H1 (cell line): Measurements from ENCODE around the gene PTH1R. TPM values are rescaled to one million over a fixed set of nuclear protein-coding genes. Genes with fewer than 3 reads are reported as not detected.
A peak's percentile ranks its signal among the peaks of the same experiment; 100 is the strongest.

Experiments used
- CTCF ChIA-PET: fragments of 300-600 bp; sonication (Branson Sonifier 250); formaldehyde crosslinking; loops from one replicate; lab custom pipeline; 2021; ENCODE audit not compliant: partially characterized antibody; lab: Charles Lee
- POLR2A ChIA-PET: fragments of 300-600 bp; sonication (Branson Sonifier 250); formaldehyde crosslinking; loops from one replicate; lab custom pipeline; 2021; ENCODE audit warnings: inconsistent platforms; ENCODE audit not compliant: partially characterized antibody; lab: Charles Lee
- DNase-seq, 2 experiments: peaks; one replicate each; pipeline versions ENCODE4 v3.0.0 to v3.0.0-alpha.2; 2010 to 2022; ENCODE audit warnings: low spot score in 2 of 2, low read depth in 1 of 2, mixed read lengths in 1 of 2
- FAIRE-seq: peaks from 2 replicates; lab custom pipeline; 2011; peaks lifted over from hg19 to GRCh38; lab: Jason Lieb, UNC
- H2AFZ ChIP-seq: 2 replicates; pipeline ENCODE4 v1.8.1; 2012; ENCODE audit warnings: low read length, inconsistent platforms
- H2AK5ac ChIP-seq: 2 replicates; pipeline ENCODE4 v1.6.1; 2013; ENCODE audit warnings: low read depth, low read length
- H2BK120ac ChIP-seq: replicated peaks from 2 replicates; pipeline ENCODE3; 2013; ENCODE audit warnings: low read depth, low read length, inconsistent platforms
- H2BK12ac ChIP-seq: 2 replicates; pipeline ENCODE4 v1.6.1; 2013; ENCODE audit warnings: low read depth, low read length
- H2BK15ac ChIP-seq: 2 replicates; pipeline ENCODE4 v1.6.1; 2013; ENCODE audit warnings: low read length
- H2BK20ac ChIP-seq: 2 replicates; pipeline ENCODE4 v1.6.1; 2013; ENCODE audit warnings: low read length
- H2BK5ac ChIP-seq: 2 replicates; pipeline ENCODE4 v1.6.1; 2013; ENCODE audit warnings: low read depth, low read length
- H3K14ac ChIP-seq: 2 replicates; pipeline ENCODE4 v1.6.1; 2013; ENCODE audit warnings: inconsistent platforms; ENCODE audit not compliant: insufficient read length
- H3K18ac ChIP-seq: 2 replicates; pipeline ENCODE4 v1.6.1; 2013; ENCODE audit warnings: low read length; ENCODE audit errors: extremely low read depth
- H3K23ac ChIP-seq: 2 replicates; pipeline ENCODE4 v1.6.1; 2013; ENCODE audit warnings: inconsistent platforms; ENCODE audit not compliant: insufficient read length
- H3K23me2 ChIP-seq: 2 replicates; pipeline ENCODE4 v1.6.1; 2013; ENCODE audit warnings: low read depth, low read length
- H3K27ac ChIP-seq: 2 replicates; pipeline ENCODE4 v1.6.1; 2011; ENCODE audit warnings: low read depth, low read length, inconsistent platforms
- H3K27me3 ChIP-seq, 4 experiments: replicated peaks in 1 of 4; 1 replicate in 1 of 4; 2 replicates in 3 of 4; pipeline versions ENCODE4 v1.6.1 to v1.8.1; 2011 to 2013; ENCODE audit warnings: low read length in 3 of 4, mild to moderate bottlenecking in 3 of 4, inconsistent platforms in 2 of 4, mixed read lengths in 2 of 4, moderate library complexity in 1 of 4; ENCODE audit not compliant: control insufficient read depth in 3 of 4, insufficient read depth in 3 of 4; ENCODE audit errors: extremely low read depth in 1 of 4
- H3K36me3 ChIP-seq, 4 experiments: 2 replicates each; pipeline versions ENCODE4 v1.6.1 to v1.8.1; 2011 to 2013; ENCODE audit warnings: mild to moderate bottlenecking in 4 of 4, low read length in 3 of 4, moderate library complexity in 2 of 4, control low read depth in 1 of 4, inconsistent platforms in 1 of 4; ENCODE audit not compliant: insufficient read depth in 4 of 4, control insufficient read depth in 2 of 4
- H3K4ac ChIP-seq: replicated peaks from 2 replicates; pipeline ENCODE3; 2013; ENCODE audit warnings: low read length, low read depth, mixed read lengths, inconsistent platforms; ENCODE audit not compliant: insufficient read length
- H3K4me1 ChIP-seq, 4 experiments: replicated peaks in 1 of 4; 1 replicate in 1 of 4; 2 replicates in 3 of 4; pipeline versions ENCODE4 v1.6.1 to v1.8.1; 2011 to 2013; ENCODE audit warnings: low read length in 3 of 4, inconsistent platforms in 2 of 4, mixed read lengths in 1 of 4; ENCODE audit not compliant: insufficient read depth in 4 of 4, control insufficient read depth in 3 of 4
- H3K4me2 ChIP-seq, 2 experiments: 2 replicates each; pipeline versions ENCODE4 v1.6.1 to v1.8.1; 2011 to 2013; ENCODE audit warnings: low read depth in 2 of 2, low read length in 2 of 2, control low read depth in 1 of 2, inconsistent platforms in 1 of 2, mild to moderate bottlenecking in 1 of 2; ENCODE audit not compliant: insufficient read depth in 1 of 2
- H3K4me3 ChIP-seq, 4 experiments: fragments of 200-600, 300-600 bp in 1 of 4; sonication (generic), shearing (Covaris generic), sonication (Bioruptor Twin) in 1 of 4; 2 replicates each; pipeline versions ENCODE4 v1.5.1 to v1.8.1; 2011 to 2016; ENCODE audit warnings: low read length in 4 of 4, low read depth in 3 of 4, control low read depth in 2 of 4, inconsistent platforms in 2 of 4, mild to moderate bottlenecking in 2 of 4, mixed read lengths in 1 of 4, moderate library complexity in 1 of 4; ENCODE audit not compliant: insufficient read depth in 2 of 4; ENCODE audit errors: extremely low read depth in 1 of 4
- H3K56ac ChIP-seq: replicated peaks from 2 replicates; pipeline ENCODE3; 2013; ENCODE audit warnings: low read depth, mild to moderate bottlenecking, mixed read lengths, low read length, inconsistent platforms; ENCODE audit not compliant: insufficient read length
- H3K79me1 ChIP-seq: 2 replicates; pipeline ENCODE4 v1.6.1; 2013; ENCODE audit warnings: low read depth, low read length, control low read depth
- H3K79me2 ChIP-seq, 2 experiments: 2 replicates each; pipeline versions ENCODE4 v1.6.1 to v1.8.1; 2012 to 2013; ENCODE audit warnings: low read length in 2 of 2, mild to moderate bottlenecking in 2 of 2, inconsistent platforms in 1 of 2; ENCODE audit not compliant: insufficient read depth in 2 of 2, control insufficient read depth in 1 of 2
- H3K9ac ChIP-seq, 4 experiments: replicated peaks in 1 of 4; 1 replicate in 1 of 4; 2 replicates in 3 of 4; pipeline versions ENCODE4 v1.6.1 to v1.8.1; 2011 to 2013; ENCODE audit warnings: low read depth in 3 of 4, low read length in 3 of 4, control low read depth in 2 of 4, mild to moderate bottlenecking in 2 of 4, moderate library complexity in 2 of 4, inconsistent platforms in 1 of 4; ENCODE audit errors: extremely low read depth in 1 of 4
- H3K9me3 ChIP-seq, 2 experiments: 2 replicates each; pipeline versions ENCODE4 v1.6.1 to v1.8.1; 2012 to 2013; ENCODE audit warnings: mild to moderate bottlenecking in 2 of 2, moderate library complexity in 2 of 2, control low read depth in 1 of 2, inconsistent platforms in 1 of 2, low read depth in 1 of 2, low read length in 1 of 2, mixed read lengths in 1 of 2; ENCODE audit not compliant: insufficient read depth in 2 of 2
- H4K20me1 ChIP-seq, 2 experiments: replicated peaks in 1 of 2; 2 replicates each; pipeline versions ENCODE3 to v1.8.1; 2011 to 2013; ENCODE audit warnings: inconsistent platforms in 2 of 2, low read length in 2 of 2, mild to moderate bottlenecking in 1 of 2; ENCODE audit not compliant: insufficient read depth in 2 of 2, control insufficient read depth in 1 of 2
- H4K5ac ChIP-seq: 2 replicates; pipeline ENCODE4 v1.6.1; 2013; ENCODE audit warnings: low read length, low read depth, mixed read lengths, inconsistent platforms; ENCODE audit not compliant: insufficient read length
- H4K8ac ChIP-seq: 2 replicates; pipeline ENCODE4 v1.8.0; 2013; ENCODE audit warnings: mild to moderate bottlenecking, moderate library complexity, low read length, inconsistent platforms; ENCODE audit not compliant: insufficient read depth; ENCODE audit errors: extremely low read depth
- H4K91ac ChIP-seq: replicated peaks from 2 replicates; pipeline ENCODE3; 2013; ENCODE audit warnings: low read length, mixed read lengths, inconsistent platforms; ENCODE audit not compliant: insufficient read length
- CBX5 ChIP-seq: fragments of 300-800, 300-1000 bp; sonication (generic); IDR thresholded peaks from 2 replicates; pipeline ENCODE4 v1.7.1; 2016; ENCODE audit warnings: antibody characterized with exemption, low read length, low read depth
- CEBPB ChIP-seq: IDR thresholded peaks from 2 replicates; pipeline ENCODE4 v1.6.1; 2012; ENCODE audit warnings: low read depth, low read length
- CTBP2 ChIP-seq: IDR thresholded peaks from 2 replicates; pipeline ENCODE4 v1.7.0; 2011; ENCODE audit warnings: borderline replicate concordance, mild to moderate bottlenecking, moderate library complexity, mixed read lengths, low read length; ENCODE audit not compliant: insufficient read depth, insufficient read length
- CTCF ChIP-seq, 3 experiments: IDR thresholded peaks; 1 replicate in 2 of 3; 2 replicates in 1 of 3; pipeline versions ENCODE4 v1.5.1 to v1.6.1; 2011; ENCODE audit warnings: low read length in 3 of 3, mild to moderate bottlenecking in 3 of 3, inconsistent platforms in 2 of 3, low read depth in 1 of 3, moderate library complexity in 1 of 3; ENCODE audit not compliant: insufficient read depth in 1 of 3; ENCODE audit errors: control extremely low read depth in 1 of 3
- EGR1 ChIP-seq: IDR thresholded peaks from 2 replicates; pipeline ENCODE4 v1.6.1; 2011; ENCODE audit warnings: low read depth, low read length, borderline replicate concordance
- MAX ChIP-seq: IDR thresholded peaks from 2 replicates; pipeline ENCODE4 v1.6.1; 2012; ENCODE audit warnings: inconsistent platforms
- SIRT6 ChIP-seq: IDR thresholded peaks from one replicate; pipeline ENCODE4 v1.7.1; 2012; ENCODE audit warnings: low read length, inconsistent platforms
- SRF ChIP-seq: IDR thresholded peaks from 2 replicates; pipeline ENCODE4 v1.6.1; 2011; ENCODE audit warnings: mild to moderate bottlenecking, low read depth, low read length, moderate library complexity
- TEAD4 ChIP-seq: IDR thresholded peaks from 2 replicates; pipeline ENCODE4 v1.6.1; 2012; ENCODE audit warnings: low read depth, low read length, inconsistent platforms, mixed read lengths
- WGBS, 2 experiments: shearing (Covaris generic) in 1 of 2; methylation state at CpG; one replicate each; pipeline versions ENCODE4 v1.1.6 to v1.1.7; 2013 to 2015; ENCODE audit warnings: low lambda C conversion rate in 2 of 2, mixed read lengths in 2 of 2, inconsistent platforms in 1 of 2, low coverage in 1 of 2, missing lambda C conversion rate in 1 of 2; ENCODE audit not compliant: insufficient replicate concordance in 2 of 2, insufficient coverage in 1 of 2, insufficient read length in 1 of 2; ENCODE audit errors: extremely low coverage in 1 of 2, missing lambda C conversion rate in 1 of 2; 5-methylcytosine and 5-hydroxymethylcytosine counted together
- polyA plus RNA-seq, 7 experiments: library from polyadenylated mRNA; depleted of rRNA in 3 of 7; stranded (reverse) in 5 of 7; unstranded in 2 of 7; fragments of >200 nt in 5 of 7; fragments of 200-250 nt in 2 of 7; gene quantifications; 1 replicate in 5 of 7; 2 replicates in 1 of 7; 4 replicates in 1 of 7; pipeline versions ENCODE4 v1.2.1 to v1.2.3, GENCODE V29; 2011 to 2013; ENCODE audit warnings: missing spikeins in 2 of 7, mixed read lengths in 2 of 7
- total RNA-seq: library from RNA; stranded (reverse); fragmentation: NEBNext Ultra II Directional; extraction: Animal tissue kit (Norgen Biotek cat#: 25700); gene quantifications from 2 replicates; pipeline ENCODE4 v1.2.1, GENCODE V29; 2021

Gene PTH1R
- total and polyA plus RNA-seq, 2 of the 8 experiments (the other 6 are each of a cell fraction or from before 2014, with no cell fraction given): 0.57 to 1.5 TPM

GRCh38 chr3:46909535-46910161 lies 32.1 kb downstream of the PTH1R start:
- Histone ChIP-seq H3K4me1 (peaks cover 0 to 3% (median 1%) of the 10 kb centered on the region in 4 experiments; a peak in 2 of 7 replicates), H4K8ac (no peak overlapping the region), H3K79me1 (no peaks in the 10 kb centered on the region; the same call in 1 of the 2 replicates), H3K56ac (no peak overlapping the region), H3K14ac (no peak overlapping the region), H2AK5ac (no peak overlapping the region), H3K79me2 (no peaks in the 10 kb centered on the region), H3K18ac (no peak overlapping the region), H3K9me3 (no peaks in the 10 kb centered on the region), H4K91ac (no peak overlapping the region), H3K36me3 (no peaks in the 10 kb centered on the region), H2BK20ac (no peak overlapping the region), H2BK15ac (peak overlapping the region; percentile 92; the same call in 1 of the 2 replicates), H4K5ac (no peak overlapping the region), H2BK120ac (no peak overlapping the region), H3K27ac (no peak overlapping the region), H2AFZ (peak overlapping the region; percentile 81; the same call in 1 of the 2 replicates), H3K4ac (no peak overlapping the region), H2BK12ac (peak overlapping the region; percentile 1; the same call in 1 of the 2 replicates), H3K27me3 (no peaks in the 10 kb centered on the region; a peak in 2 of 7 replicates), H3K4me2 (peak overlapping the region in 1 of 2 experiments; percentile 54; a peak in 2 of 4 replicates), H4K20me1 (peaks cover 0 to 5% of the 10 kb centered on the region in 2 experiments), H3K4me3 (no peak overlapping the region), H3K23me2 (no peaks in the 10 kb centered on the region; the same call in 1 of the 2 replicates), H3K23ac (no peak overlapping the region), H3K9ac (no peak overlapping the region), H2BK5ac (no peak overlapping the region)
- CTCF ChIA-PET: interaction anchor here (0.5 to 2.4 kb wide), 51 partner anchors 9 to 592 kb away, joined by 3 to 28 read pairs (median 4); partner anchors contain the start of gene PTH1R
- FAIRE-seq (peak; percentile 84), DNase-seq (peak; percentile 65 to 95)
- POLR2A ChIA-PET: interaction anchor here (0.7 to 1.5 kb wide), 4 partner anchors 9 to 60 kb away, joined by 3 read pairs; no protein-coding TSS in a partner anchor
- 34% methylated on average over 18 of the region's 18 CpGs; no CpG with 5 or more reads in 1 of the 2 experiments for WGBS, 2 experiments
- TF ChIP-seq CTBP2: no peak
- no peak for TF ChIP-seq SIRT6
- no peak for TF ChIP-seq EGR1
- TF ChIP-seq MAX: peak; percentile 52; the same call in 1 of the 2 replicates
- TF ChIP-seq CBX5: no peak
- peak in 2 of 3 experiments; percentile 88 to 97; a peak in 3 of 4 replicates for TF ChIP-seq CTCF (IDR thresholded peaks at IDR 0.05; ENCODE audit: control extremely low read depth in 1 of 3, insufficient read depth in 1 of 3, low read depth in 1 of 3, low read length in 3 of 3)
- no peak for TF ChIP-seq SRF
- no peak for TF ChIP-seq CEBPB
- no peak for TF ChIP-seq TEAD4
